Muscle of back (tissue), 11 donors: ENCODE data around the gene BRD2. TPM values are rescaled to one million over a fixed set of nuclear protein-coding genes. Genes with fewer than 3 reads are reported as not detected.

ENCODE experiments used
- DNase-seq, 3 donors: peaks; one replicate each; pipeline versions ENCODE4 v3.0.0 to v3.0.0-alpha.2; 2013
- polyA plus RNA-seq, 10 donors: library from polyadenylated mRNA; unstranded; fragments of 120-200 nt; gene quantifications; one replicate each; pipeline ENCODE4 v1.2.1, GENCODE V29; 2013; ENCODE audit not compliant: insufficient read length in 10 of 10

BRD2 gene
- polyA plus RNA-seq, 10 donors, result 138 to 187 (median 160) TPM

DNA sequence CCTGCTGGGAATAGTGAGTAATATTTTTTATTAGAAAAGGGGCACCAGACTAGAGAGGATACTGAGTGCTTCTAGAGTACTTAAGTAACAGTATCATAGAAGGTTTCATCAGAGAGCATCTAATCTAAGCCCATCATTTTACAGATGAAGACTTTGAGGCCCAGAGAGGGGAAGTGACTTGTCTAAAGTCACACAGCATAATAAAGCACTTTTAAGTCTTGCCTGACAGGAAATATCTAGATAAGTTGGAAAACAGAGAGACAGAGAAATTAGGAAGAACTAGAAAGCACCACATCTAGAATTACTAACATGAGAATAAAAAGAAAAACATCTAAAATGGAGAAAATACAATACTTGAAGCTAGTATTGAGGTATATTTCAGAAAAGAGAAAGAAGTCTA is 21.5 kb upstream of the BRD2 start:
- no peak for DNase-seq

DNA sequence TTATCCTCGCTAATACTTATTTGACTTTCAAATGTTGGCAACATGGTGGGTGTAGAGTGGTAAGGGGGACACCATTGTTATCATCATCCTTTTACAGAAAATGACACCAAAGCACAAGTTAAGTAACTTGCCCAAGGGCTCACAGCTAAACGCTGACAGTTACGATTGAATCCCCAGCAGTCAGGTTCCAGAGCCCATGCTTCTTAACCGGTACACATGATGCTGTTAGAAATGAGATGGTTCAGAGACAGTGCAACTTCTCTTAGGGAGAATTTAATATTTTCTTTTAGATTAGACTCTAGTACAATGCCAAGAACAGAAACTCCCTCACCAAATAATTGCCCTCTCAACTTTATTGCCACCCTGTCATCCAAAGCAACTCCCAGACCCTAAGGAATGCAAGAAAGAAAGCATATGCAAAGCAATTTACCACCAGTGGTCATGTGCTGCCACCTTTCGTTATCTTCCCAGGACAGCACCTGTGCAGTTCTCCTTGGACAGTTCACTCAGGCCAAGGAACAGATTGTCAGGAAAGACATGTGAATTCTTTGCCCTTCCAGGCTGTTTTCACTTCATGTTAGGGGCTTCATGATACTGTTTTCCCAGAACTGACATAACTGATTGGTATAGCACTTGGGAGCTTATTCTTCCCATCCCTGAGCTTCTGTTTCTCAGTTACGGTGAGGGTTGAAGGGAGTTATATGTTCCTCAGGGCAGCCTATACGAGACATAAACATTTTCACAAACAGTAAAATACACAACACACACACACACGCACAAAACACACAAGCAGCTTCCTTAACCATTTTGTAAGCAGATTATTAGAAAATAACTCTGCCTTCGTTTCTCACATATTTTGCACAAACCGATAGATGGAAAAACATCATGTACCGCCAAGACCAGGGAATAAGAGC is 20.6 kb upstream of the BRD2 start:
- peak in 1 of 3 donors; percentile 32 for DNase-seq

DNA sequence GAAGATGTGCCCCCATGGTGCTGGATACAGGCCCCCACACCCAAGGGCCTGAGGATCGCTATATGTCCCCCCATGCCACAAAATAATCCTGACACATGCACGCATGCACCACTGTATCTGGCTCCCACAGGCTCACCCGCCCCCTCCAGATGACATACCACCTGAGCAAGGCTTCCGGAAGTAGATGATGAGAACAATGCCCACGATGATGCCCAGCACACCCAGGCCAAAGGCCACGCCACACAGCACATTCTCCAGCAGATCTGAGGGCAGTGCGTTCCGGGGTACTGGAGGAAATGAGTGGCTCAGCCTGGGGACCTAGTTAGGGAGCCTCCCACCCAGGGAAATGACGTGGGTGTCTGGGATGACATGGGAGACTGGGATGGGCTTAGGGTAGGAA is 19.3 kb upstream of the BRD2 start:
- DNase-seq, result no peak

DNA sequence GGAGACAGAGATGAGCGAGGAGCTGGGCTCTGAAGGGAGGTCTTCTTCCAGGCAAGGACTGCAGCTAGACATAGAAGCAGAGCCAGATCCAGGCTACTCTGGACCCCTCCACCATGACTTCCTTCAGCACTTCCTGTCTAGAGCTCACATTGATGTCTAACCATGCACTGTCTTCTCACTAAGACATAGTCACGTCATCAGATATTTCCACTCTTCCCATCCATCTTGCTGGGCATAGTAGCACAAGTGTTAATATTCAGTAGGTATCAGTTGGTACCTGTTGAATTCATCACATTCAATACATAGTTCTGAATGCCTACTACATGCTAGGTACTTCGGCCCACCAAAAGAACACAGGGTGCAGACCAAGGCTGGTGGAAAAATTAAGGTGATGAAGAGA is 18.4 kb upstream of the BRD2 start:
- DNase-seq, result no peak

DNA sequence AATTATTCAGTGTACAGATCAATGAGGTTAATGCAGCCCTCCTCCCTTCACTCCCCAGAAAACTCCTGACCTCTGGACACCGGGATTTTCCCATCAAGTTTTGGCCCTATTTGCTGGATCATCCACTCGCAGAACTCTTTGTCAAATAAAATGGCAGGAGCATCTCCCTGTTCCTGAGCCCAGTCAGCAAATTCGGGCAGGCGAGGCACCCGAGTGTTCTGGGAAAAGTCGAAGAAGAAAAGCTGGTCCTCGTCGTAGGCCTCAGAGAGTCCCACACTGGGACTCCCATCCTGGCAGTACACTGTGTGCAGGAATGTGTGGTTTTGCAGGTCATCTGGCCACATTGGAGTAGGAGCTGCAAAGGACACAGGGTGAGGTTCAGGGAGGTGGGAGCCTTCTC is 17.9 kb upstream of the BRD2 start:
- DNase-seq, result no peak

GRCh38 chr6:32952817-32953739 is 15.3 kb upstream of the BRD2 start, which contains the start of gene HLA-DMA:
Gene HLA-DMA (minus strand): TSS chr6:32953097. CDS start chr6:32953036, 61 bp downstream.
- DNase-seq, result peak; percentile 66 to 81 (median 77)

DNA sequence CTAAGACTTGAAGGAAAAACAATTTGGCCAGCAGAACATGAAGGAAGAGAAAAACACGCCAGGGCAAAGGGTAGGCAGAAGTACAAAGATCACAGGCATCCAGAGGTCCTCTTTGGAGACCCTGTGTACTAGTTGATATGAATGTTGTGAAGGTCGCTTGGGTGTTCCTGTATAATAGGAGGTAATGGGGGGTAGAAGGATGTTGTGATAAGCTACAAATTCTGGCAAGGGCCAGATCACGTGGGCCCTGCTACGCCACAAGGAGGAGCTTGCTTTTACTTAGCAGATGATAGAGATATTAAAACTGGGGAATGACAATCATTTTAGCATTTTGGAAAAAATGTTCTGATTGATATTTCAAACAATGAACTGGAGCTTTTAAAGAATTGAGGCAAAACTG is 14.6 kb upstream of the BRD2 start:
- DNase-seq, result no peak

- no peak for DNase-seq
These were observed 14.1 kb upstream of the BRD2 start for GRCh38 chr6:32954267-32954666.

DNA sequence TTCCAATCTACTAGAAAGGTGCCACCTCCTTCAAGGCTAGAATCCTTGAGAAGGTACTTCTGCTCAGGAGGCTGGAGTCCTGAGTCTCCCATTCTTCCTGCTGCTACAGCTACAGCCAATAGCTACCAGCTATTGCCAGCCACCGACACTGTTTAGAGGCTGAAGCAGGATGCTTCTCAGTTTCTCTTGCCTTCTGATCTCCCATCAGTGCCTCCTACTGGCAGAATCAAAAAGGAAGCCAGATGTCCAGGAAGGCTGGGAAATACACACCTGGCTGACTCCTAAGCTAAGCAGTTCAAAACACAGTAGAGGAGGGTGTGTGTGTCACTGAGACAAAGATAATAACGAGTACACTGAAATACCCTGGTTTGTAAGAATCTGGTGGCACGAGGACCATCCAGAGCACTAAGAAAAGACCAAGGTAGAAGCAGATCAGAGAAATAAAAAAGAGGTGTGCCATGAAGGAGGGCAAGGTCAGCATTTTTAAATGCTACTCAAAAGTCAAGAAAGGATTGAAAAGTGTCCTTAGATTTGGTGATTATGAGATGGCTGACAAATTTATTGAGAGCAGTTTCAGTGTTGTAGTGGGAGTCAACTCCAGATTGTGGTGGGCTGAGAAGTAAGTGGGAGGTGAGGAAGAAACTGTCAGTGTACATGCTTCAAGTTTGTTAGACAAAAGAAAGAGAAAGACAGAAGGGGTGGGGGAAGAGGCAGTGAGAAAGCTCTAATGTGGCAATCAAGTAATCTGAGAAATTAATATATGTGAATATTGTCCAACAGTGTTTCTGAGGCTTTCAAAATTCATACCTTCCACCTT is 13.2 kb upstream of the BRD2 start:
- no peak for DNase-seq

DNA sequence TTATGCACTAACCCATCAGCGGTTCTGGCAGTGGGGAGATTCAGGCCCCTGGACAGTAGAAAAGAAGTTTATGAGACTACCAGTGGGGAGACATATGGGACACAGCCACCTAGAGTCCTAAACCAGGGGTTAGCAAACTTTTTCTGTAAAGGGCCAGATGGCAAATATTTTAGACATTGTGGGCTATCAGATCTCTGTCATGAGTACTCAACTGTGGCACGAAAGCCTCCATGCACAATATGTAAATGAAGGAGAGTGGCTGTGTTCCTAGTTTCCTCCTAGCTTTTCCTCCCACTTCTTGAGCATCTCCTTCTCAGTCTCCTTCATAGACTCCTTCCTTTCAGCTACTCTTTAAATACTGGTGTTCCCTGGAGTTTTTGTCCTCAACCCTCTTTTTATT is 12.2 kb upstream of the BRD2 start:
- DNase-seq, result no peak

DNA sequence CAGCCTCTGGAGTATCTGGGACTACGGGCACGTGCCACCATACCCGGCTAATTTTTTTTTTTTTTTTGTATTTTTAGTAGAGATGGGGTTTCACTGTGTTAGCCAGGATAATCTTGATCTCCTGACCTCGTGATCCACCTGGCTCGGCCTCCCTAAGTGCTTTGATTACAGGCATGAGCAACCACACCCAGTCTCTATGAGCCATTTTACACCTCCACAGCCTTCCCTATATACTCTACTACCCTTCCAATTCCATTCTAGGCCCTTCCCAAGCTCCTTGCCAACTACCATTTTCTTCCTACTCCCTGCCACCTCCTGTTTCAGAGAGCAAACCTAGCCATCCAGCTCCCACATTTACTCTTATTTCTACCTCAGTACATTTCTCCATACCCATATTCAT is 7.8 kb upstream of the BRD2 start:
- DNase-seq, result no peak

DNA sequence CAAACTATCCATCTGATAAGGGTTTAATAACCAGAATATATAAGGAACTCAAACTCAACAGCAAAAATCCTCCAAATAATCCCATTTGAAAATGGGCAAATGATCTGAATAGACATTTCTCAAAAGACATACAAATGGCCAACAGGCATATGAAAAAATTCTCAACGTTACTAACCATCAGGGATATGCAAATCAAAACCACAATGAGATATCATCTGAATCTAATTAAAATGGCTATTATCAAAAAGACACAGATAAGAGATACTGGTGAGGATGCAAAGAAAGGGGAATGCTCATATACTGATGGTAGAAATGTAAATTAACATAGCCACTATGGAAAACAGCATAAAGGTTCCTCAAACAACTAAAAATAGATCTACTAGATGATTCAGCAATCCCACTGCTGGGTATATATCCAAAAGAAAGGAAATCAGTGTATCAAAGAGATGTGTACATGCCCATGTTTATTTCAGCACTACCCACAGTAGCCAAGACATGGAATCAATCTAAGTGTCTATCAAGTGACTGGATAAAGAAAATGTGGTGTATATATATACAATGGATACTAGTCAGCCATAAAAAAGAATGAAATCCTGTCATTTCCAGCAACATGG is 6.1 kb upstream of the BRD2 start:
- no peak for DNase-seq

DNA sequence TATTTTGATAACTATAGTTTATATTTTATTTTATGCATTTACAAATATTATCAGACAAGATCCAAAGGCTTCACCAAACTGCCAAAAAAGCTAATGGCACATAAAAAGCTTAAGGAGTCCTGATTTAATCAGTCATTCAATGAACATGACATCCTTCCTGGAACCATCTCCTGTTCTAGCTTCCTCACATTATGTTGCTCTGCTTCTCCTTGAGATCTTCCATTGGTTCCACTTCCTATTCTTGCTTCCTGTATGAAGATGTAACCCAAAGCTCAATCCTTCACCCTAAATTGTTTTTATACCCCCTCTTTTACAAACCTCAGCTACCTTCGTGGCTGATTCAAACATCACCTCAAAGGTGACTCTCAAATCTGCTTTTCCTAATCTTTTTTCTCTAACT is 4.5 kb upstream of the BRD2 start:
- no peak for DNase-seq

GRCh38 chr6:32964776-32965175 is 3.6 kb upstream of the BRD2 start:
- no peak for DNase-seq

- DNase-seq, result peak; percentile 45 to 76 (median 57)
These were observed 973 bp upstream of the BRD2 start for GRCh38 chr6:32967151-32968091.

GRCh38 chr6:32968867-32969684 is 682 bp downstream of the BRD2 start:
- peak in 1 of 3 donors; percentile 81 for DNase-seq

DNA sequence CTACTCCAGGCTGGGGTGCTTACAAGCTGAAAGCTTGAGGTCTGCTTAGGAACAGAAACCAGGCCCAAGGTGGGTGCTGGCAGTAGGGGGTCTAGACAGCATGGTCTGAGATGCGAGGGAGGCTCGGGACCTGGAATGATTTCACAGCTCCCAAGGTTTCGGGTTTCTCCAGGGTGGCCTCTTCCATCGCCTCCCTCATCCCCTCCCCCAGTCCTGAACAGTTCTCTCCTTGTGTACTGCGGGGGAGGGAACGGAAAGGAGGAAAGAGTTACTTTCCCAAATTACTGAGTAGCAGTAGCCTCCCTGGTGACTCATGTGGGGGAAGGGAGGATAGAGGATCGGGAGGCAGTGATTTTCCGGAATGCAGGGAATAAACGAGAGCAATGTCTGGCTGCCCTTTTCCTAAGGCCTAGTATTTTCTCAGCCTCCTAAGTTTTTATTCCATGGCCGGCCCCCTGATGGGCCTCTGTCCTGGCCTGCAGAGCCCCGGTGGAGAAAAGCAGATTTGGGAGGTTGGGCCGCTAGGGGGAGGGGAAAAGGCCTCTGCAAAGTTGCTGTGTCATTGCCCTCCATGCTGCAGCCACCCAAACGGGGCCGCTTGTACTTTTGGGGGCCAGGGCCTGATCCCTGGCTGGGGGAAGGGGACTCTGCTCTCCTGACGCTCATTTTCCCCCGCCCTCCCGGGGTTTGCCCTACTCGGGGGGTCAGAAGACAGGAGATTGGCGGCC is 1.5 kb downstream of the BRD2 start:
- peak; percentile 88 to 98 (median 96) for DNase-seq
